ENCODE results near the gene MXD3. TPM values are rescaled to one million over a fixed set of nuclear protein-coding genes. Genes with fewer than 3 reads are reported as not detected.

MXD3 gene
- total and polyA plus RNA-seq, 2 experiments from 2014 or later: 9.9 to 11.6 TPM

- no peak for TF ChIP-seq ZNF462 (CRISPR knock-in tag; IDR thresholded peaks at IDR 0.05)
Observed at GRCh38 chr5:177344891-177345290, 33.2 kb upstream of the MXD3 start (continued).

GRCh38 chr5:177343777-177344176, 32.1 kb upstream of the MXD3 start:
- Mint-ChIP-seq H3K27me3 (ENCODE audit: insufficient read depth, low read depth, poor library complexity) (peaks cover 1% of the 10 kb centered on the region), H3K36me3 (ENCODE audit: low read depth) (peaks cover 34% of the 10 kb centered on the region), H3K4me1 (peaks cover 10% of the 10 kb centered on the region), H3K27ac (no peak overlapping the region), H3K4me3 (no peak overlapping the region), H3K9me3 (no peaks in the 10 kb centered on the region)
- ATAC-seq (no peak), DNase-seq (ENCODE audit: low spot score) (no peak)
- no peaks in the 10 kb centered on the region for H3K9me2 ChIP-seq (ENCODE audit: insufficient read depth)
- no peak overlapping the region for H2AFZ ChIP-seq
- H3K36me3 ChIP-seq (ENCODE audit: insufficient read depth): 0 out of 2 replicates have a peak, but pooled peaks cover 6% of the 10 kb centered on the region
- H3K4me1 ChIP-seq (ENCODE audit: insufficient read depth): no peaks in the 10 kb centered on the region; the same call in 1 of the 2 replicates
- no peak overlapping the region for H3K27ac ChIP-seq (ENCODE audit: low read depth)
- TF ChIP-seq ZNF462 (CRISPR knock-in tag; IDR thresholded peaks at IDR 0.05) (no peak), ZNF114 (CRISPR knock-in tag; IDR thresholded peaks at IDR 0.05) (no peak), EZH2 (IDR thresholded peaks at IDR 0.05; ENCODE audit: low read depth, unreplicated experiment) (no peak), ZNF331 (CRISPR knock-in tag; IDR thresholded peaks at IDR 0.05; ENCODE audit: low read depth) (no peak), NANOG (IDR thresholded peaks at IDR 0.05; ENCODE audit: borderline replicate concordance) (no peak), EZH2phosphoT487 (IDR thresholded peaks at IDR 0.05; ENCODE audit: unreplicated experiment) (no peak), POLR2AphosphoS5 (IDR thresholded peaks at IDR 0.05; ENCODE audit: low read depth) (no peak)
- H3K4me3 ChIP-seq: no peak overlapping the region
- H3K4me2 ChIP-seq: no peak overlapping the region
- H4K20me1 ChIP-seq (replicated peaks; ENCODE audit: insufficient read depth): peaks cover 33% of the 10 kb centered on the region
- H3F3A ChIP-seq (replicated peaks; ENCODE audit: low read depth): no peaks in the 10 kb centered on the region
- no peaks in the 10 kb centered on the region for H3K27me3 ChIP-seq (ENCODE audit: insufficient read depth)
- H3K79me2 ChIP-seq (replicated peaks; ENCODE audit: insufficient read depth): peaks cover 87% of the 10 kb centered on the region

All from GM23338 (cell line).